Hepatocyte (in vitro differentiated cells): ENCODE results near the gene PGC.

Experiments
- EZH2 ChIP-seq: fragments of 200-600 bp; sonication (generic); IDR thresholded peaks from 2 replicates; pipeline ENCODE4 v1.6.1; 2016; ENCODE audit warnings: antibody characterized with exemption, mild to moderate bottlenecking, borderline replicate concordance
- TF ChIP-seq, protein P1 (sequence below): fragments of 200-600 bp; sonication (generic); IDR thresholded peaks from 2 replicates; pipeline ENCODE4 v1.5.1; 2016; ENCODE audit warnings: antibody characterized with exemption, mild to moderate bottlenecking; ENCODE audit not compliant: poor library complexity

DNA sequence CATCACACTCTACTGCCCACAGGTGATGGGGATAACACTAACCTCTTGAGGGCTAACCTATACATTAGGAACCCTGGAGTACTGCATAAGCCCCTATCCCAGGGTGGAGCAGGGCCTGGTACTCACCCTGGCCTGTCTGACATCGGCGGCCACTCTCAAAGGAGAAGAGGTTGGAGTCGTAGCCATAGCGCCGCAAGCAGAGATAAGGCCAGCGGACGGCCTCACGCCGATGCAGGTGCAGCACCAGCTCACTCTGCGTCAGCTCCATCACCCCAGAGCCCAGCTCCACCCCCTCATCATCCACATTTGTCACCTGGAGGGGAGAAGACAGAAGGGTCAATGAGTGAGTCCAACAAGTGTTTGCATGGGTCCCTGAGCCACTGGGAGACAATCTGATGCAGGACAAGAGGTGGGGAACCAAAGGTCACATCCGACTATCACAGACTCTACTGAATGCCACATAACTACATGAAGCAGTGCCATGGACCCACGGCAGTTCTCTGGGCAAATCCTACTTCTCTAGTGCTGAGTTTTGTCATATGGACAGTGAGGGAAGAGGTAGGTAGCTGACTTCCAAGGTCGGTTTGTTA is 28.2 kb upstream of the PGC start:
- TF ChIP-seq, protein P1, sequence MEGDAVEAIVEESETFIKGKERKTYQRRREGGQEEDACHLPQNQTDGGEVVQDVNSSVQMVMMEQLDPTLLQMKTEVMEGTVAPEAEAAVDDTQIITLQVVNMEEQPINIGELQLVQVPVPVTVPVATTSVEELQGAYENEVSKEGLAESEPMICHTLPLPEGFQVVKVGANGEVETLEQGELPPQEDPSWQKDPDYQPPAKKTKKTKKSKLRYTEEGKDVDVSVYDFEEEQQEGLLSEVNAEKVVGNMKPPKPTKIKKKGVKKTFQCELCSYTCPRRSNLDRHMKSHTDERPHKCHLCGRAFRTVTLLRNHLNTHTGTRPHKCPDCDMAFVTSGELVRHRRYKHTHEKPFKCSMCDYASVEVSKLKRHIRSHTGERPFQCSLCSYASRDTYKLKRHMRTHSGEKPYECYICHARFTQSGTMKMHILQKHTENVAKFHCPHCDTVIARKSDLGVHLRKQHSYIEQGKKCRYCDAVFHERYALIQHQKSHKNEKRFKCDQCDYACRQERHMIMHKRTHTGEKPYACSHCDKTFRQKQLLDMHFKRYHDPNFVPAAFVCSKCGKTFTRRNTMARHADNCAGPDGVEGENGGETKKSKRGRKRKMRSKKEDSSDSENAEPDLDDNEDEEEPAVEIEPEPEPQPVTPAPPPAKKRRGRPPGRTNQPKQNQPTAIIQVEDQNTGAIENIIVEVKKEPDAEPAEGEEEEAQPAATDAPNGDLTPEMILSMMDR = no peak
- TF ChIP-seq EZH2 = no peak
